GM12891 (cell line): ENCODE data around the gene ASIC3.

ENCODE experiments used
- PAX5 ChIP-seq: IDR thresholded peaks from 2 replicates; pipeline ENCODE4 v1.6.1; 2011; ENCODE audit warnings: low read length, moderate library complexity, mild to moderate bottlenecking; ENCODE audit not compliant: insufficient read depth, severe bottlenecking
- POLR2A ChIP-seq: IDR thresholded peaks from 2 replicates; pipeline ENCODE4 v1.6.1; 2011; ENCODE audit warnings: low read depth, low read length, control low read depth
- POLR2AphosphoS5 ChIP-seq: IDR thresholded peaks from 2 replicates; pipeline ENCODE4 v1.6.1; 2011; ENCODE audit warnings: low read depth, low read length, control low read depth
- SPI1 ChIP-seq: IDR thresholded peaks from 2 replicates; pipeline ENCODE4 v1.6.1; 2011; ENCODE audit warnings: low read depth, low read length, control low read depth
- TAF1 ChIP-seq: IDR thresholded peaks from 2 replicates; pipeline ENCODE4 v1.6.1; 2011; ENCODE audit warnings: low read depth, low read length, control low read depth

- TF ChIP-seq POLR2A (no peak), SPI1 (no peak), POLR2AphosphoS5 (no peak), TAF1 (no peak), PAX5 (no peak)
Observed at GRCh38 chr7:151001546-151001945, 46.8 kb upstream of the ASIC3 start.
